HepG2 (cell line): Measurements from ENCODE around the gene SOAT1.

Source experiments
- CHD2 ChIP-seq: IDR thresholded peaks from 2 replicates; pipeline ENCODE4 v1.6.1; 2011; ENCODE audit warnings: low read depth, low read length, improper control_type of control experiment
- HCFC1 ChIP-seq: fragments of 150-350 bp; IDR thresholded peaks from 2 replicates; pipeline ENCODE4 v1.6.1; 2014; ENCODE audit warnings: low read depth, low read length
- SYNCRIP ChIP-seq: fragments of 200-400 bp; formaldehyde crosslinking; IDR thresholded peaks from 2 replicates; pipeline ENCODE4 v1.6.1; 2018; ENCODE audit warnings: mild to moderate bottlenecking, low read depth, low read length; ENCODE audit not compliant: insufficient read depth
- ZNF124 ChIP-seq: sonication (generic); formaldehyde crosslinking; IDR thresholded peaks from 2 replicates; pipeline ENCODE4 v1.4.0; 2020; ENCODE audit warnings: missing genetic modification reagents
- TF ChIP-seq, protein P1 (sequence below): IDR thresholded peaks from 2 replicates; pipeline ENCODE4 v1.6.1; 2016; ENCODE audit warnings: missing biosample characterization, missing genetic modification reagents, low read depth
- TF ChIP-seq, protein P2 (sequence below), 2 experiments: fragments of 450-650 bp in 1 of 2; sonication (generic) in 1 of 2; formaldehyde crosslinking in 1 of 2; IDR thresholded peaks; 2 replicates each; pipeline versions ENCODE4 v1.6.1 to v1.8.0; 2016 to 2022; ENCODE audit warnings: antibody characterized with exemption in 1 of 2, mild to moderate bottlenecking in 1 of 2, missing genetic modification reagents in 1 of 2

DNA sequence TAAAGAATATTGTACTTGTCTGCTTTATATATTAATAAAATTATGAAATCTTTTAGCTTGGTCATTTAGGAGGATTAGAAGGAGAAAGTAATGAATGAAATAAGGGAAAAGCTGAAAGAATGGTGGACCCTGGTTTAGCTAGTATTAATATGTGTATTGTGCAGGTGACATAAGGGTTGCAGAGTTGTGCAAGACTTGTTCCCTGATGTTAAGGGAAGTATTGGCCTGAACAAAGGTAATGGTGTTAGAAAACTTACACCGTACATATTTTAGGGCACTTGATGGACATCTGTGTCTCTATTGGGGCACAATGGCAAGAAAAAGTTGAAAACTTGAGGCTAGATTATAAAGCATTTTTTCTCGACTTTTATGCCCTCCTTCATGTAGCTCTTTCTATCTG lies 32.2 kb downstream of the SOAT1 start:
- TF ChIP-seq HCFC1, result no peak
- TF ChIP-seq, protein P1, sequence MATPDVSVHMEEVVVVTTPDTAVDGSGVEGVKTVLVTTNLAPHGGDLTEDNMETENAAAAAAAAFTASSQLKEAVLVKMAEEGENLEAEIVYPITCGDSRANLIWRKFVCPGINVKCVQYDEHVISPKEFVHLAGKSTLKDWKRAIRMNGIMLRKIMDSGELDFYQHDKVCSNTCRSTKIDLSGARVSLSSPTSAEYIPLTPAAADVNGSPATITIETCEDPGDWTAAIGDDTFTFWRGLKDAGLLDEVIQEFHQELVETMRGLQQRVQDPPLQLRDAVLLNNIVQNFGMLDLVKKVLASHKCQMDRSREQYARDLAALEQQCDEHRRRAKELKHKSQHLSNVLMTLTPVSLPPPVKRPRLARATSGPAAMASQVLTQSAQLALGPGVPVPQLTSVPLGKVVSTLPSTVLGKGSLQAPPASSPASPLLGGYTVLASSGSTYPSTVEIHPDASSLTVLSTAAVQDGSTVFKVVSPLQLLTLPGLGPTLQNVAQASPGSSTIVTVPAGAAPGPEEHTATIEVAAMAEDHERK (CRISPR knock-in tag), result no peak
- no peak for TF ChIP-seq ZNF124
- TF ChIP-seq CHD2, result no peak
- no peak for TF ChIP-seq SYNCRIP
- TF ChIP-seq, protein P2, sequence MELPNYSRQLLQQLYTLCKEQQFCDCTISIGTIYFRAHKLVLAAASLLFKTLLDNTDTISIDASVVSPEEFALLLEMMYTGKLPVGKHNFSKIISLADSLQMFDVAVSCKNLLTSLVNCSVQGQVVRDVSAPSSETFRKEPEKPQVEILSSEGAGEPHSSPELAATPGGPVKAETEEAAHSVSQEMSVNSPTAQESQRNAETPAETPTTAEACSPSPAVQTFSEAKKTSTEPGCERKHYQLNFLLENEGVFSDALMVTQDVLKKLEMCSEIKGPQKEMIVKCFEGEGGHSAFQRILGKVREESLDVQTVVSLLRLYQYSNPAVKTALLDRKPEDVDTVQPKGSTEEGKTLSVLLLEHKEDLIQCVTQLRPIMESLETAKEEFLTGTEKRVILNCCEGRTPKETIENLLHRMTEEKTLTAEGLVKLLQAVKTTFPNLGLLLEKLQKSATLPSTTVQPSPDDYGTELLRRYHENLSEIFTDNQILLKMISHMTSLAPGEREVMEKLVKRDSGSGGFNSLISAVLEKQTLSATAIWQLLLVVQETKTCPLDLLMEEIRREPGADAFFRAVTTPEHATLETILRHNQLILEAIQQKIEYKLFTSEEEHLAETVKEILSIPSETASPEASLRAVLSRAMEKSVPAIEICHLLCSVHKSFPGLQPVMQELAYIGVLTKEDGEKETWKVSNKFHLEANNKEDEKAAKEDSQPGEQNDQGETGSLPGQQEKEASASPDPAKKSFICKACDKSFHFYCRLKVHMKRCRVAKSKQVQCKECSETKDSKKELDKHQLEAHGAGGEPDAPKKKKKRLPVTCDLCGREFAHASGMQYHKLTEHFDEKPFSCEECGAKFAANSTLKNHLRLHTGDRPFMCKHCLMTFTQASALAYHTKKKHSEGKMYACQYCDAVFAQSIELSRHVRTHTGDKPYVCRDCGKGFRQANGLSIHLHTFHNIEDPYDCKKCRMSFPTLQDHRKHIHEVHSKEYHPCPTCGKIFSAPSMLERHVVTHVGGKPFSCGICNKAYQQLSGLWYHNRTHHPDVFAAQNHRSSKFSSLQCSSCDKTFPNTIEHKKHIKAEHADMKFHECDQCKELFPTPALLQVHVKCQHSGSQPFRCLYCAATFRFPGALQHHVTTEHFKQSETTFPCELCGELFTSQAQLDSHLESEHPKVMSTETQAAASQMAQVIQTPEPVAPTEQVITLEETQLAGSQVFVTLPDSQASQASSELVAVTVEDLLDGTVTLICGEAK (IDR thresholded peaks at IDR 0.05), result no peak
- TF ChIP-seq, protein P2 (CRISPR knock-in tag; IDR thresholded peaks at IDR 0.05), result no peak
